ENCODE results near the gene TCF7L2.

The TCF7L2 gene

GRCh38 chr10:112949143-112949823 lies 764 bp upstream of the TCF7L2 start:
- DNase-seq: no peak

DNA sequence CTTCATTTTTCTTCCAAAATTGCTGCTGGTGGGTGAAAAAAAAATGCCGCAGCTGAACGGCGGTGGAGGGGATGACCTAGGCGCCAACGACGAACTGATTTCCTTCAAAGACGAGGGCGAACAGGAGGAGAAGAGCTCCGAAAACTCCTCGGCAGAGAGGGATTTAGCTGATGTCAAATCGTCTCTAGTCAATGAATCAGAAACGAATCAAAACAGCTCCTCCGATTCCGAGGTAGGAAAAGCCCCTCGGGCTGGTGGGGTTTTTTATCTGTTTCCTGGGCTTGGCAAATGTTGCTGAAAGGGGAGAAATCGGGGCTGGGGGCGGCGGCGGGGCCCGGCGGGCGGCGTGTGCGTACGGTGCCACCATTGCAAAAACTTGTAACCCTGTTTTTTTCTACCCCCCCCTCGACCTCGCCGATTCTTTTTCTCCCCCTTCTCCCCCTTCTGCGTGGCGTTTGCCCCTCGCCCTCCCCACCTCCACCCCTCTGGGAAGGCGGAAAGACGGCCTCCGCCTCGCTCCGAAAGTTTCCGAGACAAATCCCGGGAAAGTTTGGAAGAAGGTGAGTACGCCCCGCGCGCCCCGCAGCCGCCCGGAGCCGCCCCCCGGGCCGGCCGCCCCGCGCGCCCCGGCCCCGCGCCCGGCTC lies 789 bp downstream of the TCF7L2 start:
- DNase-seq: no peak

- DNase-seq: no peak
Observed at GRCh38 chr10:112951359-112952281, 1.6 kb downstream of the TCF7L2 start.

DNA sequence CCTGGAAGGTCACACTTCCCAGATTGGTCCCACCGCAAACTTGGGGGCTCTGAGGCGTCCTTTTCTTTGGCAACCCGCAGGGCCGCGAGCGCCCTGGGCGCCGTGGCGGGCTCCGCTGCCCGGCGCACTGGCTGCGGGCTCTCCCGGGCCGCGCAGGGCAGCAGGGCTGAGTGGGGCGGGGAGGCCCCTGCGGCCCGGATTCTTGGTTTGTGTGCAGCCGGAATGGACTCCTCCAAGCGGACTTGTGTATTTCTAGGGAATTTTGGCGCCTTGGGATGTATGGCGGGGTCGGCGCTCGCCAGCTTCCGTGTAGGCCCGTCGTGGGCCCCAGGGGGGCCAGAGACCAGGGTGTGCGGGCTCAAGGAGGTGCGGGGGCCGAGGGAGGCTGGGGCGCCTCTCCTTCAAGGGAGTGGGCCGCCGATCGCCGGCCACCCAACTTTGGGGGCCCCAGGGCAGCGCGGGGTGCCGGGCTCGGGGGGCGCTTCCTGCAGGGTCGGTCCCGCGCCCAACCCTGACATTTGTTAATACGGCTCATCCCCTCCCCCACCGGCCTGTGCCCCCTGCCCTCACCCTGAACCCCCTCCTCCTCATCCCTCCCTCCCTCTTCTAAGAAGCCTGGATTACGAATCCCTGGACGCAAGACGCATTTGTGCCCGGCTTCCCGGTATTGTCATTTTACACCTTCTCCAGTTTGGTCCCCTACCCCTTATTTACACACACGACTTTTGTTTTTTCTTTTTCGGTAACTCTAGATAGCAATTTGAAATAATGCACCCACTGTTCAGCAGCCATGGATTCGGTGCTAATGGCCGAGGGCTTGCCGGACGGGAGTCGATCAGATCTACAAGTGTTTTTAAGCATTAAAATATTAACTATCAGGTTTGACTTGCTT lies 2.5 kb downstream of the TCF7L2 start:
- DNase-seq: no peak

DNA sequence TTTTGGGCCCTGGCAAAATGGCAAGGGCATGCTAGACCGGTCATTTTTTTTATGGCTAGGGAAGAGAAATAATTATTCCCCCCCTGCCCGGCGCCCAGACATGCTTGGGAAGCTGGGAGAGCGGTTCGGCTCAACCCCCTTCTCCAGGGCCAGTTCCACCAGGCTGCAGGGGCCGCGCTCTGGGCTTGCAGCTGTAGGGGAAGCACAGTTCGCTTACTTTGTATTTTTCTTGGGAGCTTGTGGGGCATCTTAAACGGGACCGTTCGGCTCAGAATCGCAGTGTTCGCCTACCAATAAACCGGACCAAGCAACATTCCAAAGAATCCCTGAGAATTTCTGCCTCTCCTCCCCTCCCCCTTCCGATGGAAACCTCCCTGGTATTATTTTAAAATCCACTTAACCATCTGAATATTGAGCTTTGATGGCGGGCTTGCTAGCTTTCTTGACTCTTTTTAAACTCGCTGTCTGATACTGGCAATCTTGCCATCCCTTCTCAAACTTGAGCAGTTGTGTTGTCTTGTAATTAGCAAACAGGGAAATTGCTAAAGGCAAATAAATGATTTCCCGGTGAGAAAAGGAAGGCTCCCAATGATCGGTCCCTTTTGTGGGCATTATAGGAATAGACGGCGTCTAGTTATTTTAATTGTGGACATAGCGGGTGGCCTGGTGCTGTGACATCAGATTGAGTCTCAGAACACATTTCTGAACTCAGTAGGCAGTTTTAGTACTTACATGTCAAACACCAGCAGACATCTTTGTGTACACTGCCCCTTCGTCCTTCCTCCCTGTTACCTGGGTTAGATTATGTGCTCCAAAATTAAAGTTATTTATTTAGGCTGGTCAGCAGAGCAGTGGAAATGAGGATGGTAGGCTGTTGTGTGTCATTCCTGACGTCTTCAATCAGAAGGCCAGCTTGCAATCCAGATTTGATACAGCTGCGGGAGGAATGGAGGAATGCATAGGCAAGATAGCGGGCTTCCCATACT lies 3.4 kb downstream of the TCF7L2 start:
- no peak for DNase-seq

GRCh38 chr10:112954974-112955581 lies 5.0 kb downstream of the TCF7L2 start:
- DNase-seq: no peak

DNA sequence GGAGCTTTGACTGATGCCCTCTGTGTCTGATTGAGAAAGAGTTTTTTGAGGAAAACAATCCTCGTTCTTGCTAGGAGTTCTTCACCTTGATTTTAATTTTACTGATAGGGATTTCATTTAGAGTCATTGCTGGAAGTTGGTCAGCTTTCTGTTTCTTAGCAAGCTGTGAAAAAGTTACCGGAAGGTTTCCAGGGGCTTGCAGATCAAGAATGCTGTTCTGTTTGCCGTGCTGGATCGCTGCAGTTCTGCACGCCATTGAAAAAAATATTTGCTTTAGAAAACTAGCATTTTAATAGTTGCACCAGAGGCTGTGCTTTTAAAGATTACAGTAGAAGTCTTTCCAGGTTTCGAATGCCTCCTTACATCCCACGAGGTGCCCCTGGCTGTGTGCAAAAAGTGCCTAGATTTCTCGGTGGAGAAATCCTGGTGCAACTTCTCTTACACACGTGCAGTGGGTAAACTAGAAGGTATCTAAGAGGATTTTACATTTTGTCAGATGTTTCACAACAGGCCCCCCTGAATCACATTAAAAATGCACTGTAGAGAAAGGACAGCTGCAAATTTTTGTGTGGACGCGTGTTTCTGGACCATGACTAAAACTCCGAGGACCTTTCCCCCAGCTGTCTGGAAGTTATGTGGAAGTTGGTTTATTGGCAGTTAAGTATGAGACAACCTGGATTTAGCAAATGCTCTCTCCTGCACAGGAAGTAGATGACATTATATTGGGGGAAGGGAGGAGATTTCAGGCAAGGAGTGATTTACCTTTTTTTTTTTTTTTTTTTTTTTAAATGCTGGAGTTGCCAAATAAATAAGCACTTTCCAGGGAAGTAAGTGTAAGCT lies 5.8 kb downstream of the TCF7L2 start:
- no peak for DNase-seq

DNA sequence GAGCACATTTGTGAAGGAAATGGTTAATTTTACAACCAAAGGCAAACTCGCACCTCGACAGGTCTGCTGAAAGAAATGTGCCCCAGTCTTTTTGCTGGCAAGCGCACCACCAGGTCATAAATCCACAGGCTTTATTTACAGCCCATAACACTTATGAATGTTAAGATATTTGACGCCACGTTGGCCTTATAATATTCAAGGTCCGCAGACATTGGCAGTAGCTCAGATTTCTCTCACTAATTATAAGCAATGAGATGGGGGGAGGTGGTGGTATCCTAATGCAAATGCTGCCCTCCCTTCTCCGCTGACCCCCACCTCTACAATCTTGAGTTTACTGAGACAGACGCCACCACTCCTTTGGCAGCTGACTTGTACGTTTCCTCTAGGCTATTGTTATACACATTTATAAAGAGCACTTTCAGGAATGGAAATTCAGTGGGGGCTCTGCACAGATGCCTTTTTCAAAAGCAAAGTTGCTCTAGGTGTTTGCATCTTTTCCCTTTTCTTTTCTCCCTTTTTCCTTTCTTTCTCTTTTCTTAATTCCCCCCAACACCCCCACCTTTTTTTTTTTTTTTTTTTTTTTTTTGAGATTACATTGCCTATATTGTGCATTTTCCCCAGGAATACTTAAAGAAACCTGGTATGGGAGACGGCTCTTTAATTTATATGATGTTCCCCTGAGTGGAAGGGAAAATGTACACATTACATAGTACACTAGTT lies 6.7 kb downstream of the TCF7L2 start:
- no peak for DNase-seq

GRCh38 chr10:112957640-112958092 lies 7.6 kb downstream of the TCF7L2 start:
- DNase-seq: no peak

GRCh38 chr10:112958275-112958995 lies 8.4 kb downstream of the TCF7L2 start:
- no peak for DNase-seq

DNA sequence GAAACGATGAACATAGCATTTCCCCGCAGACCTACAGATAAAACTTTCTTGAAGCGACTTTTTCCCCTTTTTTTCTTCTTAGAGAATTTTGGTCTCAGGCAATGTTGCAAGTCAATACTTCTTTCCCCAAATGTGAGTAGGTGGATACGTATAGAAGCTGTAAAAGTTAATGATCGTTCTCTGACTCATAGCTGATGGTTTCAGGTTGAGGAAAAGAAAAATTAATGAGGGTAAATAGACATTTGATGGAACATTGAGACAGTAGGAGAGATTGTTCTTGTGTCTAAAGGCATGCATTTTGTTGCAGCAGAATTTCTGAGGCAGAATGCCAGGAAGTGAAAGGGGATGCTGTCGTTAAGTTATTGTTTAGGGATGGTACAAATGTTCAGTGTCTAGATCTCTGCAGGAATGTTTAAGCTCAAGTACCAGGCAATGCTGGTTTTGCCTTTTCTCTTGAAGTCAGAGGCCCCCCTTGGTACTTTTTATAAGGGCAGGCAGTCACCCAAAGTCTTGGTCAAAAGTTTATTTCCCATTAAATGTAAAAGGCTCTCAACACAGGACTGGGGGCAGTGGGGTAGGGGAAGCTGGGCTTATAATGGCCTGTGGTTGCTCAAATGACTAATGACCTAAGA lies 9.3 kb downstream of the TCF7L2 start:
- DNase-seq: no peak

DNA sequence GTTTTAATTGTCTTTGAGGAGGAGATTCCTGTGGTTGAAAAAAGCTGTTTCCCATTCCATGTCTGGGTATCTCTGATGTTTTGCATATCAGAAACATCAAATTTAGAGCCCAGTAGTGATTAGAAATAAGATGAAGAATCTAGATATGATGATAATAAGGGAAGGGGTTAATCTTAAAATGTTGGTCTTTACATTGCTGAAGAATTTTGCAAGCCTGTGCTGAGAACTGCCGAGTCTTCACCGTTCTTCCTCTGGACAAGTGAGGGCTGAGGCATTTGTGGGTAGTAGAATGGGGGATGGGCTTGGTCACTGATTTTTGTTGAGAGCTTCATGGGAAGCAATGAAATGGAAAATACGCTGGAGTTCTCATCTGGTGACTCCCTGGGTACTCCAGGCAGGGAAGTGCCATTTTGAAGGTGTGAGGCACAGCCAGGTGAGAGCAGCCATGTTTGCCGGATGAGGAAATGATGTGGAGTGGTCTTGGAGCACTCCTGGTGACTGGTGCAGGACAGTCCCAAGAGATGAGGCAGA lies 10.2 kb downstream of the TCF7L2 start:
- no peak for DNase-seq

DNA sequence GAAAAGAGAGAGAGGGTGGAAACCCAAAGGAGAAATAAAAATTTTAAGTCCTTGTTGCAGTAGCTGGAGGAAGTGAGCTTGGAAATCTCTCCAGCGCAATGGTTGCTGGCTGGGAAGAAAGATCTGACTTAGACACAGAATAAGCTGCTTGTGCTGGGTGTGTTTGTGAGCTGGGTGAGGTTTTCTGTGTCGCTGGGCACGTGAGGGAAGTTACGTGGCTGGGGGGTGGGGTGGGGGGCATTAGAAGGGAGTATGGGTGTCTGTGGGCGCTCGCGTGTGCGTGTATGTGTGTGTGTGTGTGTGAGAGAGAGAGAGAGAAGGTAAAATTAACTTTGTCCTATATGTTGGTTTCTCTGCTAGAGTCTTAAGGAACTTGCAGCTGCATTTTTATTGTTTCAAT lies 11.6 kb downstream of the TCF7L2 start:
- no peak for DNase-seq

GRCh38 chr10:112962343-112962742 lies 12.3 kb downstream of the TCF7L2 start:
- DNase-seq: no peak

DNA sequence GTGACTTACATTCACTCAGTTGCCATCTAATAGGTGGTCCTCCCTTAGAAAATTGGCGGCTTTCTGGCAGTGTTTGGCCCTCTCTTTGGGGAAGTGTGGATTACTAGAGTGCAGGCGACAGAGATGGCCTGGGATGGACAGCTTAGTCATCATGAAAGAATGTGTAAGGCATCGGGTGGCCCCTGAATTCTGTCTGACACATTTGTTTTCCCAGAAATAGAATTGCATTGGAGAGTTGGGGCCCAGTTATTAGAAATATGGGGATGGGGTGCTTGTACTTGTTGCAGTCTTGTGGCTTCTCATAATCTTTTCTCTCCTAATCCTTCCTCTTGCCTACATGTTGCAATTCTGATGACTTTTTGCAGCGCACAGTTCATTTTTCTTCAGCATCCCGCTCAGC lies 13.8 kb downstream of the TCF7L2 start:
- DNase-seq: no peak

- no peak for DNase-seq
Observed at GRCh38 chr10:112964482-112964881, 14.4 kb downstream of the TCF7L2 start.

DNA sequence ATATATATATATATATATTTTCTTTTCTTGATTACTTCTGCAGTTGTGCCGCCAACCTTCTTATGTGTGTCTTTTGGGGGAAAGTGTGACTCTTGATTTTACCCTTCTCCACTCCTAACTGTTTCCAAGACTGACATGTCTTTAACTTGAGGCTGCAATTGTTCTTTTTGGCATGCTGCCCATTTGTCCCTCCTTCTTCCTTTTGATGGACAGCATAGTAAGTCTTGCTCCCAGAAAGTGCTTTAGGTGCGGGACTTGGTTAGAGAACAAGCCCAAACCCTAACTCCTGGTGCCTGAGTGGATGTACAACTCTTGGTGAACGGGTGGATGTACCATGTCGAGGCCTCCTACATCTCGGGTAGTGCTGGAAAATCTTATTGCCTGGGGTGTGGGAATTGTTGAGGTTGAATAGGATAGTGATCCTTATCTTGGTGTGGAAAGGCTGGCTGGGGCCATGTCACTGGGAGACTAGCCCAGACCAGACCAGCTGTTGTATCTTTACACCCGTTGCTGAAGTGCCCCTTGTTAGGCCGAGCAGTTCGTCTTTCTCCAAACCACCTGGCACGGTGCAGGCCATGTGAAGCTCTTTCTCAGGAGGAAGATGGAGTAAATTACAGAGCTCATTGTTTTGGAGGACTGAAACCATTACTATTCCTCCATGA lies 16.3 kb downstream of the TCF7L2 start:
- no peak for DNase-seq
